ENCODE results near the gene MMP7.

DNA sequence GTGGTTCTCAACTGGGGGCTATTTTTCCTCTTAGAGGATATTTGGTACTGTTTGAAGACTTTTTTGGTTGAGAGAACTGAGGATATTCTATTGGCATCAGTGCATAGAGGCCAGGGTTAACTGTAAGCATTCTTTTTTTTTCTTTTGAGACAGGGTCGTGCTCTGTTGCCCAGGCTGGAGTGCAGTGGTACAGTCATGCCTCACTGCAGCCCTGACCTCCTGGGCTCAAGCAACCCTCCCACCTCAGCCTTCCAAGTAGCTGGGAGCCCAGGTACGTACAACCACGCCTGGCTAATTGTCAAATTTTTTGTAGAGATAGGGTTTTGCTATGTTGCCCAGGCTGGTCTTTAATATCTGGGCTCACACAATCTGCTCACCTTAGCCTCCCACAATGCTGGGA is 12.9 kb downstream of the MMP7 start:
- TF ChIP-seq, protein P1, sequence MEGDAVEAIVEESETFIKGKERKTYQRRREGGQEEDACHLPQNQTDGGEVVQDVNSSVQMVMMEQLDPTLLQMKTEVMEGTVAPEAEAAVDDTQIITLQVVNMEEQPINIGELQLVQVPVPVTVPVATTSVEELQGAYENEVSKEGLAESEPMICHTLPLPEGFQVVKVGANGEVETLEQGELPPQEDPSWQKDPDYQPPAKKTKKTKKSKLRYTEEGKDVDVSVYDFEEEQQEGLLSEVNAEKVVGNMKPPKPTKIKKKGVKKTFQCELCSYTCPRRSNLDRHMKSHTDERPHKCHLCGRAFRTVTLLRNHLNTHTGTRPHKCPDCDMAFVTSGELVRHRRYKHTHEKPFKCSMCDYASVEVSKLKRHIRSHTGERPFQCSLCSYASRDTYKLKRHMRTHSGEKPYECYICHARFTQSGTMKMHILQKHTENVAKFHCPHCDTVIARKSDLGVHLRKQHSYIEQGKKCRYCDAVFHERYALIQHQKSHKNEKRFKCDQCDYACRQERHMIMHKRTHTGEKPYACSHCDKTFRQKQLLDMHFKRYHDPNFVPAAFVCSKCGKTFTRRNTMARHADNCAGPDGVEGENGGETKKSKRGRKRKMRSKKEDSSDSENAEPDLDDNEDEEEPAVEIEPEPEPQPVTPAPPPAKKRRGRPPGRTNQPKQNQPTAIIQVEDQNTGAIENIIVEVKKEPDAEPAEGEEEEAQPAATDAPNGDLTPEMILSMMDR (conservative IDR thresholded peaks at IDR 0.05; ENCODE audit: low read depth, low read length) = no peak
- no peak for TF ChIP-seq EZH2 (IDR thresholded peaks at IDR 0.05; ENCODE audit: borderline replicate concordance, low read depth, low read length, poor library complexity, severe bottlenecking)

Measured in A673 (cell line).